Measurements from ENCODE around the gene SUSD3. TPM values are rescaled to one million over a fixed set of nuclear protein-coding genes. Genes with fewer than 3 reads are reported as not detected.

The SUSD3 gene
- total and polyA plus RNA-seq, 2 donors (not counting 3 experiments of a cell fraction or from before 2014, with no cell fraction given), result not detected

DNA sequence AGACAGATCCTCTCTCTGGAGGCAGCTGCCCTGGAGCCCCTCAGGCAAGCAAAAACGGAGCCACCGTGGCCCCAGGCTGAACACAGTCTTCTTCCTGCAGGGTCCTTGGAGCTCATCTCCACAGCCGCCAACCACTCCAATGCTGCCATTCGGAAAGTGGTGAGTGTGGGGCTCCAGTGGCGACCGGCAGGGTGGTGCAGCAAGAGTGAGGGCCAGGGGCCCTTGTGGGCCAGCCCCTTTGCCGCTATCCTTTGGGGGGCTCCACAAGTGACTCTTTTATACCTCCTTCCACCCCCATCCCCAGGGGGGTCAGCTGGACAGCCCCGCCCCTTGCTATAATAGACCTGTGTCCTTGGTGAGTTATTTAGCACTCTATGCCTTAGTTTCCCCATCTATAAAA, 47.4 kb upstream of the SUSD3 start:
- Histone ChIP-seq H3K9me3 (replicated peaks; ENCODE audit: control insufficient read depth, insufficient read depth, low read length) (no peaks in the 10 kb centered on the region), H3K4me3 (replicated peaks in 1 of 3; ENCODE audit: insufficient read depth in 1 of 3, low read depth in 1 of 3, low read length in 3 of 3) (no peak overlapping the region), H3K4me2 (ENCODE audit: insufficient read depth, low read length) (no peak overlapping the region), H3K27ac (ENCODE audit: insufficient read depth, low read depth, low read length) (no peak overlapping the region), H3K9me1 (replicated peaks; ENCODE audit: control insufficient read depth, extremely low read depth, insufficient read depth, low read length) (no peaks in the 10 kb centered on the region), H3K79me2 (ENCODE audit: control insufficient read depth, insufficient read depth, low read length) (no peaks in the 10 kb centered on the region), H3K9ac (replicated peaks; ENCODE audit: extremely low read depth, insufficient read depth, low read length) (no peak overlapping the region), H3K27me3 (ENCODE audit: control insufficient read depth in 2 of 2, insufficient read depth in 2 of 2, low read length in 2 of 2) (no peaks in the 10 kb centered on the region), H2AFZ (ENCODE audit: low read depth, low read length) (no peak overlapping the region), H4K20me1 (replicated peaks; ENCODE audit: control insufficient read depth, extremely low read depth, insufficient read depth, low read length) (no peaks in the 10 kb centered on the region), H3K4me1 (ENCODE audit: control insufficient read depth, extremely low read depth, insufficient read depth, low read length) (no peaks in the 10 kb centered on the region), H3K36me3 (ENCODE audit: control insufficient read depth in 2 of 2, extremely low read depth in 1 of 2, insufficient read depth in 2 of 2, low read length in 2 of 2) (no peaks in the 10 kb centered on the region)
- no peak for FAIRE-seq
- intact Hi-C loops (cut with micrococcal nuclease), result no loop called here
- dilution Hi-C loops (cut with MboI; ENCODE audit: extremely low pct_ligation_motif_present, low sequenced_read_pairs), result no loop called here
- no TSS peak for BruUV-seq (replicated peaks)
- CTCF ChIA-PET, result no interaction called here
- no peak for TF ChIP-seq GATA2 (IDR thresholded peaks at IDR 0.05; ENCODE audit: insufficient read depth, insufficient read length, low read depth, low read length)
- TF ChIP-seq, protein P1, sequence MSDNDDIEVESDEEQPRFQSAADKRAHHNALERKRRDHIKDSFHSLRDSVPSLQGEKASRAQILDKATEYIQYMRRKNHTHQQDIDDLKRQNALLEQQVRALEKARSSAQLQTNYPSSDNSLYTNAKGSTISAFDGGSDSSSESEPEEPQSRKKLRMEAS (IDR thresholded peaks at IDR 0.05; ENCODE audit: insufficient read depth, insufficient read length), result no peak
- TF ChIP-seq POLR2AphosphoS5 (IDR thresholded peaks at IDR 0.05; ENCODE audit: insufficient read depth, low read depth, low read length), result no peak
- no peak for TF ChIP-seq JUN (IDR thresholded peaks at IDR 0.05; ENCODE audit: borderline replicate concordance, insufficient read depth, insufficient read length, low read depth)
- TF ChIP-seq POLR2A (IDR thresholded peaks at IDR 0.05; ENCODE audit: low read depth, low read length), result no peak
- no peak for TF ChIP-seq MYC (IDR thresholded peaks at IDR 0.05; ENCODE audit: low read depth, low read length)
- TF ChIP-seq FOS (IDR thresholded peaks at IDR 0.05; ENCODE audit: borderline replicate concordance, insufficient read depth, low read length), result no peak
- TF ChIP-seq, protein P2, sequence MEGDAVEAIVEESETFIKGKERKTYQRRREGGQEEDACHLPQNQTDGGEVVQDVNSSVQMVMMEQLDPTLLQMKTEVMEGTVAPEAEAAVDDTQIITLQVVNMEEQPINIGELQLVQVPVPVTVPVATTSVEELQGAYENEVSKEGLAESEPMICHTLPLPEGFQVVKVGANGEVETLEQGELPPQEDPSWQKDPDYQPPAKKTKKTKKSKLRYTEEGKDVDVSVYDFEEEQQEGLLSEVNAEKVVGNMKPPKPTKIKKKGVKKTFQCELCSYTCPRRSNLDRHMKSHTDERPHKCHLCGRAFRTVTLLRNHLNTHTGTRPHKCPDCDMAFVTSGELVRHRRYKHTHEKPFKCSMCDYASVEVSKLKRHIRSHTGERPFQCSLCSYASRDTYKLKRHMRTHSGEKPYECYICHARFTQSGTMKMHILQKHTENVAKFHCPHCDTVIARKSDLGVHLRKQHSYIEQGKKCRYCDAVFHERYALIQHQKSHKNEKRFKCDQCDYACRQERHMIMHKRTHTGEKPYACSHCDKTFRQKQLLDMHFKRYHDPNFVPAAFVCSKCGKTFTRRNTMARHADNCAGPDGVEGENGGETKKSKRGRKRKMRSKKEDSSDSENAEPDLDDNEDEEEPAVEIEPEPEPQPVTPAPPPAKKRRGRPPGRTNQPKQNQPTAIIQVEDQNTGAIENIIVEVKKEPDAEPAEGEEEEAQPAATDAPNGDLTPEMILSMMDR (IDR thresholded peaks at IDR 0.05; ENCODE audit: extremely low read depth in 1 of 2, insufficient read depth in 1 of 2, low read depth in 1 of 2, low read length in 2 of 2), result no peak
- TF ChIP-seq EZH2 (IDR thresholded peaks at IDR 0.05; ENCODE audit: borderline replicate concordance, low read depth, low read length, severe bottlenecking), result no peak
- POLR2A ChIA-PET, result no interaction called here
- DNase-seq (ENCODE audit: low read depth, low spot score), result no peak

Data from endothelial cell of umbilical vein (primary cell).